DND-41 (cell line): ENCODE measurements around the gene CAPN1.

ENCODE experiments used
- ATAC-seq: fragments of 200-7000 bp; cut with Tn5 transposase; 3 replicates; pipeline ENCODE4 v1.9.1; 2021; ENCODE audit warnings: low read depth; ENCODE audit not compliant: insufficient read depth
- DNase-seq: peaks from one replicate; pipeline ENCODE4 v3.0.0-alpha.2; 2020
- H2AFZ ChIP-seq: 2 replicates; pipeline ENCODE4 v1.6.0; 2012; ENCODE audit warnings: low read depth, low read length
- H3K27ac ChIP-seq: 2 replicates; pipeline ENCODE4 v1.5.1; 2012; ENCODE audit warnings: low read length, inconsistent platforms
- H3K27me3 ChIP-seq: fragments of 200-600 bp; sonication (generic); 2 replicates; pipeline ENCODE4 v1.6.0; 2012; ENCODE audit warnings: low read length, mild to moderate bottlenecking, inconsistent platforms; ENCODE audit not compliant: insufficient read depth, poor library complexity
- H3K36me3 ChIP-seq: 2 replicates; pipeline ENCODE4 v1.5.1; 2012; ENCODE audit warnings: low read length, inconsistent platforms; ENCODE audit not compliant: insufficient read depth
- H3K4me1 ChIP-seq: 2 replicates; pipeline ENCODE4 v1.5.1; 2012; ENCODE audit warnings: mild to moderate bottlenecking, low read length; ENCODE audit not compliant: insufficient read depth
- H3K4me2 ChIP-seq: 2 replicates; pipeline ENCODE4 v1.6.0; 2012; ENCODE audit warnings: mild to moderate bottlenecking, moderate library complexity, low read length, inconsistent platforms; ENCODE audit not compliant: insufficient read depth
- H3K4me3 ChIP-seq, 2 experiments: fragments of 200-600 bp in 1 of 2; shearing (Covaris generic) in 1 of 2; 2 replicates each; pipeline ENCODE4 v1.5.1; 2012 to 2016; ENCODE audit warnings: inconsistent platforms in 2 of 2, low read length in 2 of 2, mild to moderate bottlenecking in 2 of 2, low read depth in 1 of 2, moderate library complexity in 1 of 2
- H3K79me2 ChIP-seq: 2 replicates; pipeline ENCODE4 v1.6.0; 2012; ENCODE audit warnings: low read length, inconsistent platforms; ENCODE audit not compliant: insufficient read depth
- H3K9ac ChIP-seq: 2 replicates; pipeline ENCODE4 v1.6.0; 2012; ENCODE audit warnings: low read depth, mild to moderate bottlenecking, inconsistent platforms, low read length, moderate library complexity
- H3K9me3 ChIP-seq: 2 replicates; pipeline ENCODE4 v1.5.1; 2012; ENCODE audit warnings: low read length, moderate library complexity, mild to moderate bottlenecking, inconsistent platforms; ENCODE audit not compliant: insufficient read depth, severe bottlenecking
- H4K20me1 ChIP-seq: 2 replicates; pipeline ENCODE4 v1.6.0; 2012; ENCODE audit warnings: low read length; ENCODE audit not compliant: insufficient read depth
- EZH2 ChIP-seq: IDR thresholded peaks from 3 replicates; pipeline ENCODE4 v1.6.1; 2012; ENCODE audit warnings: borderline replicate concordance, low read depth, mild to moderate bottlenecking, moderate library complexity, low read length, inconsistent platforms; ENCODE audit not compliant: severe bottlenecking
- TF ChIP-seq, protein P1 (sequence below): IDR thresholded peaks from 2 replicates; pipeline ENCODE4 v1.5.1; 2012; ENCODE audit warnings: borderline replicate concordance, low read length, moderate library complexity, mild to moderate bottlenecking; ENCODE audit not compliant: poor library complexity, severe bottlenecking; ENCODE audit errors: extremely low read depth

CAPN1 gene

GRCh38 chr11:65204143-65204542, 22.4 kb downstream of the CAPN1 start:
- Histone ChIP-seq H3K4me1 (no peaks in the 10 kb centered on the region), H3K4me3 (no peak overlapping the region), H3K9ac (no peak overlapping the region), H3K79me2 (no peaks in the 10 kb centered on the region), H3K27me3 (no peaks in the 10 kb centered on the region), H4K20me1 (no peaks in the 10 kb centered on the region), H2AFZ (no peak overlapping the region), H3K4me2 (no peak overlapping the region), H3K36me3 (peaks cover 45% of the 10 kb centered on the region), H3K27ac (no peak overlapping the region), H3K9me3 (no peaks in the 10 kb centered on the region)
- ATAC-seq (no peak), DNase-seq (no peak)
- TF ChIP-seq, protein P1, sequence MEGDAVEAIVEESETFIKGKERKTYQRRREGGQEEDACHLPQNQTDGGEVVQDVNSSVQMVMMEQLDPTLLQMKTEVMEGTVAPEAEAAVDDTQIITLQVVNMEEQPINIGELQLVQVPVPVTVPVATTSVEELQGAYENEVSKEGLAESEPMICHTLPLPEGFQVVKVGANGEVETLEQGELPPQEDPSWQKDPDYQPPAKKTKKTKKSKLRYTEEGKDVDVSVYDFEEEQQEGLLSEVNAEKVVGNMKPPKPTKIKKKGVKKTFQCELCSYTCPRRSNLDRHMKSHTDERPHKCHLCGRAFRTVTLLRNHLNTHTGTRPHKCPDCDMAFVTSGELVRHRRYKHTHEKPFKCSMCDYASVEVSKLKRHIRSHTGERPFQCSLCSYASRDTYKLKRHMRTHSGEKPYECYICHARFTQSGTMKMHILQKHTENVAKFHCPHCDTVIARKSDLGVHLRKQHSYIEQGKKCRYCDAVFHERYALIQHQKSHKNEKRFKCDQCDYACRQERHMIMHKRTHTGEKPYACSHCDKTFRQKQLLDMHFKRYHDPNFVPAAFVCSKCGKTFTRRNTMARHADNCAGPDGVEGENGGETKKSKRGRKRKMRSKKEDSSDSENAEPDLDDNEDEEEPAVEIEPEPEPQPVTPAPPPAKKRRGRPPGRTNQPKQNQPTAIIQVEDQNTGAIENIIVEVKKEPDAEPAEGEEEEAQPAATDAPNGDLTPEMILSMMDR = no peak
- TF ChIP-seq EZH2 = no peak

- H3K79me2 ChIP-seq = no peaks in the 10 kb centered on the region
- peaks cover 48% of the 10 kb centered on the region for H3K36me3 ChIP-seq
- H3K27ac ChIP-seq = no peak overlapping the region
- H3K9me3 ChIP-seq = no peaks in the 10 kb centered on the region
- H3K9ac ChIP-seq = no peak overlapping the region
- H3K27me3 ChIP-seq = no peaks in the 10 kb centered on the region
- H3K4me2 ChIP-seq = no peak overlapping the region
- no peak for TF ChIP-seq EZH2
- TF ChIP-seq, protein P1 = peak; percentile 94
- no peaks in the 10 kb centered on the region for H3K4me1 ChIP-seq
- DNase-seq (peak; percentile 58), ATAC-seq (peak; percentile 82)
- H2AFZ ChIP-seq = no peak overlapping the region
- no peaks in the 10 kb centered on the region for H4K20me1 ChIP-seq
- H3K4me3 ChIP-seq = no peak overlapping the region
Measured at GRCh38 chr11:65204646-65205601, 23.2 kb downstream of the CAPN1 start.

- ATAC-seq (no peak), DNase-seq (no peak)
- Histone ChIP-seq H3K9me3 (no peaks in the 10 kb centered on the region), H3K79me2 (no peaks in the 10 kb centered on the region), H3K4me2 (no peak overlapping the region), H3K27me3 (no peaks in the 10 kb centered on the region), H3K9ac (no peak overlapping the region), H3K27ac (no peak overlapping the region), H3K4me3 (no peak overlapping the region), H3K36me3 (peaks cover 52% of the 10 kb centered on the region), H2AFZ (no peak overlapping the region), H3K4me1 (no peaks in the 10 kb centered on the region), H4K20me1 (no peaks in the 10 kb centered on the region)
- TF ChIP-seq, protein P1 = no peak
- TF ChIP-seq EZH2 = no peak
Measured at GRCh38 chr11:65205602-65205967, 23.9 kb downstream of the CAPN1 start.
